B cell (primary cell): Measurements from ENCODE around the gene ERVFRD-1. TPM values are rescaled to one million over a fixed set of nuclear protein-coding genes. Genes with fewer than 3 reads are reported as not detected.

Experiments
- ATAC-seq: fragments of 200-7000 bp; cut with Tn5 transposase; one replicate; pipeline ENCODE4 v1.10.0; 2021; ENCODE audit warnings: low read depth, mild to moderate bottlenecking, moderate number of reproducible peaks, moderate library complexity
- CTCF ChIA-PET: fragments of 350-600 bp; sonication (Branson Sonifier 250); formaldehyde crosslinking; loops from one replicate; lab custom pipeline; 2021; ENCODE audit warnings: antibody characterized with exemption, inconsistent platforms; lab: Charles Lee
- POLR2A ChIA-PET: fragments of 350-600 bp; sonication (Branson Sonifier 250); formaldehyde crosslinking; loops from one replicate; lab custom pipeline; 2021; ENCODE audit warnings: antibody characterized with exemption; lab: Charles Lee
- DNase-seq: peaks from one replicate; pipeline ENCODE4 v3.0.0; 2013
- H2AFZ ChIP-seq: 2 replicates; pipeline ENCODE4 v1.6.1; 2012; ENCODE audit warnings: mild to moderate bottlenecking, low read depth, low read length; ENCODE audit not compliant: insufficient read depth, poor library complexity, severe bottlenecking
- H3K27ac ChIP-seq, 2 donors: 1 replicate in 1 of 2; 2 replicates in 1 of 2; pipeline ENCODE4 v1.5.1; 2012 to 2013; ENCODE audit warnings: low read length in 2 of 2, mild to moderate bottlenecking in 2 of 2, moderate library complexity in 1 of 2
- H3K27me3 ChIP-seq, 4 experiments: fragments of 200-600 bp in 1 of 4; sonication (generic) in 1 of 4; replicated peaks in 1 of 4; 1 replicate in 2 of 4; 2 replicates in 2 of 4; pipeline versions ENCODE4 v1.6.1 to v1.7.0; 2013 to 2016; ENCODE audit warnings: low read length in 3 of 4, mild to moderate bottlenecking in 2 of 4, mixed read lengths in 1 of 4, moderate library complexity in 1 of 4; ENCODE audit not compliant: insufficient read depth in 4 of 4, control insufficient read depth in 3 of 4; ENCODE audit errors: control extremely low read depth in 1 of 4
- H3K36me3 ChIP-seq, 2 experiments: replicated peaks in 1 of 2; 1 replicate in 1 of 2; 2 replicates in 1 of 2; pipeline versions ENCODE4 v1.6.1 to v1.7.1; 2013; ENCODE audit warnings: low read length in 1 of 2; ENCODE audit not compliant: insufficient read depth in 2 of 2, control insufficient read depth in 1 of 2; ENCODE audit errors: control extremely low read depth in 1 of 2, extremely low read depth in 1 of 2
- H3K4me1 ChIP-seq, 2 donors: fragments of 200-600 bp in 1 of 2; sonication (generic) in 1 of 2; 1 replicate in 1 of 2; 2 replicates in 1 of 2; pipeline versions ENCODE4 v1.5.1 to v1.6.1; 2013 to 2017; ENCODE audit warnings: low read length in 2 of 2; ENCODE audit not compliant: control insufficient read depth in 2 of 2, insufficient read depth in 2 of 2
- H3K4me2 ChIP-seq: replicated peaks from 2 replicates; pipeline ENCODE3; 2012; ENCODE audit warnings: mild to moderate bottlenecking, low read depth, low read length; ENCODE audit not compliant: poor library complexity, severe bottlenecking
- H3K4me3 ChIP-seq, 5 experiments: fragments of 200-600 bp in 1 of 5; sonication (generic) in 1 of 5; 1 replicate in 3 of 5; 2 replicates in 2 of 5; pipeline versions ENCODE4 v1.5.1 to v1.7.0; 2011 to 2016; ENCODE audit warnings: low read length in 4 of 5, mild to moderate bottlenecking in 4 of 5, low read depth in 2 of 5, control low read depth in 1 of 5, moderate library complexity in 1 of 5; ENCODE audit not compliant: insufficient read depth in 1 of 5; ENCODE audit errors: control extremely low read depth in 1 of 5, extremely low read depth in 1 of 5
- H3K79me2 ChIP-seq: fragments of 200-600 bp; sonication (generic); one replicate; pipeline ENCODE4 v1.6.0; 2016; ENCODE audit warnings: low read length; ENCODE audit not compliant: control insufficient read depth, insufficient read depth
- H3K9ac ChIP-seq: fragments of 200-600 bp; sonication (generic); 2 replicates; pipeline ENCODE4 v1.6.1; 2017; ENCODE audit warnings: mild to moderate bottlenecking, low read length, moderate library complexity
- H3K9me3 ChIP-seq, 3 donors: one replicate each; pipeline versions ENCODE4 v1.6.1 to v1.7.1; 2013; ENCODE audit warnings: low read length in 2 of 3; ENCODE audit not compliant: control insufficient read depth in 2 of 3, insufficient read depth in 1 of 3; ENCODE audit errors: control extremely low read depth in 1 of 3
- H4K20me1 ChIP-seq: 2 replicates; pipeline ENCODE4 v1.6.0; 2012; ENCODE audit warnings: mild to moderate bottlenecking, low read length; ENCODE audit not compliant: insufficient read depth, control insufficient read depth, poor library complexity, severe bottlenecking
- H3K27ac Mint-ChIP-seq: one replicate; pipeline ENCODE4 v1.8.0; 2021; ENCODE audit warnings: mixed read lengths
- H3K27me3 Mint-ChIP-seq: one replicate; pipeline ENCODE4 v1.8.0; 2021; ENCODE audit warnings: mixed read lengths
- H3K4me1 Mint-ChIP-seq: one replicate; pipeline ENCODE4 v1.8.0; 2021; ENCODE audit warnings: mixed read lengths
- H3K4me3 Mint-ChIP-seq: one replicate; pipeline ENCODE4 v1.8.0; 2021; ENCODE audit warnings: mixed read lengths
- H3K9me3 Mint-ChIP-seq: one replicate; pipeline ENCODE4 v1.8.0; 2022; ENCODE audit warnings: mixed read lengths; ENCODE audit not compliant: insufficient read depth
- EZH2 ChIP-seq: IDR thresholded peaks from 2 replicates; pipeline ENCODE4 v1.6.1; 2012; ENCODE audit warnings: borderline replicate concordance, low read depth, mild to moderate bottlenecking, moderate library complexity, low read length; ENCODE audit not compliant: insufficient read depth, poor library complexity, severe bottlenecking
- WGBS: methylation state at CpG from one replicate; pipeline ENCODE4 v1.1.5; 2013; ENCODE audit warnings: missing lambda C conversion rate; ENCODE audit not compliant: insufficient coverage; 5-methylcytosine and 5-hydroxymethylcytosine counted together
- intact Hi-C: fragments of 100-400 bp; cut with micrococcal nuclease; formaldehyde crosslinking; loops from one replicate; pipeline ENCODE4 v1.10.0; 2022
- polyA minus RNA-seq: library from RNA; depleted of rRNA, polyadenylated mRNA; stranded (reverse); fragments of >200 nt; gene quantifications from 2 replicates; pipeline ENCODE4 v1.2.3, GENCODE V29; 2012
- polyA plus RNA-seq: library from polyadenylated mRNA; depleted of rRNA; stranded (reverse); fragments of >200 nt; gene quantifications from 2 replicates; pipeline ENCODE4 v1.2.3, GENCODE V29; 2012
- total RNA-seq, 2 donors: library from RNA; stranded (reverse); fragments of 120-200 nt in 1 of 2; gene quantifications; 1 replicate in 1 of 2; 2 replicates in 1 of 2; pipeline versions ENCODE4 v1.2.3 to v1.2.4, GENCODE V29; 2013 to 2022
- TF ChIP-seq, protein P1 (sequence below): fragments of 200-600 bp; IDR thresholded peaks from one replicate; pipeline ENCODE4 v1.8.0; 2022; ENCODE audit warnings: antibody characterized with exemption, mild to moderate bottlenecking

Gene ERVFRD-1
- total RNA-seq (not detected in 2 replicates), polyA plus RNA-seq (not detected in 2 replicates), polyA minus RNA-seq (not detected in 2 replicates)
- total RNA-seq (2013) = not detected

- H3K4me1 ChIP-seq = no peaks in the 10 kb centered on the region
- H3K4me2 ChIP-seq = peak within 1 kb of the TSS; percentile 8
- DNase-seq (no peak), ATAC-seq (no peak)
- H3K79me2 ChIP-seq = peaks cover 16% of the 10 kb centered on the region
- WGBS = 86% methylated on average over 14 of the region's 16 CpGs
- peaks cover 14% of the 10 kb centered on the region for H3K4me1 Mint-ChIP-seq
- H3K4me3 Mint-ChIP-seq = no peak within 1 kb of the TSS
- intact Hi-C loops = no loop called here
- no peaks in the 10 kb centered on the region for H3K27me3 Mint-ChIP-seq
- no peaks in the 10 kb centered on the region for H3K9me3 Mint-ChIP-seq
- POLR2A ChIA-PET = no interaction called here
- peak within 1 kb of the TSS in 1 of 5 experiments; percentile 15 for H3K4me3 ChIP-seq
- no peak within 1 kb of the TSS for H3K27ac ChIP-seq
- no peak within 1 kb of the TSS for H3K27ac Mint-ChIP-seq
- no peak for TF ChIP-seq EZH2
- TF ChIP-seq, protein P1, sequence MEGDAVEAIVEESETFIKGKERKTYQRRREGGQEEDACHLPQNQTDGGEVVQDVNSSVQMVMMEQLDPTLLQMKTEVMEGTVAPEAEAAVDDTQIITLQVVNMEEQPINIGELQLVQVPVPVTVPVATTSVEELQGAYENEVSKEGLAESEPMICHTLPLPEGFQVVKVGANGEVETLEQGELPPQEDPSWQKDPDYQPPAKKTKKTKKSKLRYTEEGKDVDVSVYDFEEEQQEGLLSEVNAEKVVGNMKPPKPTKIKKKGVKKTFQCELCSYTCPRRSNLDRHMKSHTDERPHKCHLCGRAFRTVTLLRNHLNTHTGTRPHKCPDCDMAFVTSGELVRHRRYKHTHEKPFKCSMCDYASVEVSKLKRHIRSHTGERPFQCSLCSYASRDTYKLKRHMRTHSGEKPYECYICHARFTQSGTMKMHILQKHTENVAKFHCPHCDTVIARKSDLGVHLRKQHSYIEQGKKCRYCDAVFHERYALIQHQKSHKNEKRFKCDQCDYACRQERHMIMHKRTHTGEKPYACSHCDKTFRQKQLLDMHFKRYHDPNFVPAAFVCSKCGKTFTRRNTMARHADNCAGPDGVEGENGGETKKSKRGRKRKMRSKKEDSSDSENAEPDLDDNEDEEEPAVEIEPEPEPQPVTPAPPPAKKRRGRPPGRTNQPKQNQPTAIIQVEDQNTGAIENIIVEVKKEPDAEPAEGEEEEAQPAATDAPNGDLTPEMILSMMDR = no peak
- H3K36me3 ChIP-seq = no peaks in the 10 kb centered on the region
- H3K9me3 ChIP-seq = no peaks in the 10 kb centered on the region
- peaks cover 15% of the 10 kb centered on the region for H4K20me1 ChIP-seq
- CTCF ChIA-PET = no interaction called here
- H2AFZ ChIP-seq = no peak within 1 kb of the TSS
- no peaks in the 10 kb centered on the region for H3K27me3 ChIP-seq
- no peak within 1 kb of the TSS for H3K9ac ChIP-seq
Measured at GRCh38 chr6:11110921-11111768, at the start of gene ERVFRD-1. Gene ERVFRD-1, minus strand, starts transcription at chr6:11111725. Its CDS starts 6,415 bp downstream, at chr6:11105310.

DNA sequence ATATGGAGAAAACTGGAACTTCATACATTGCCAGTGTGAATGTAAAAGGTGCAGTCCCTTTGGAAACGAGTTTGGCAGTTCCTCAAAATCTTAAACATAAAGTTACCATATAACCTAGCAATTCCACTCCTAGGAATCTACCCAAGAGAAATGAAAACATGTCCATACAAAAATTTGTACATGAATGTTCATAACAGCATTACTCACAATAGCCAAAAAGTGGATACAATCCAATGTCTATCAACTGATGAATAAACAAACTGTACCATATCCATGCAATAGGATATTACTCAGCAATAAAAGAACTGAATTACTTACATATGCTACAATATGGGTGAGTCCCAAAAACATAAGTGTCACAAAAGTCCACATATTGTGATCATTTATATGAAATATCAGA lies 48.7 kb upstream of the ERVFRD-1 start:
- TF ChIP-seq, protein P1 = no peak
- no peak for TF ChIP-seq EZH2
- H3K4me2 ChIP-seq = no peak overlapping the region
- Mint-ChIP-seq H3K27ac (no peak overlapping the region), H3K4me3 (no peak overlapping the region), H3K9me3 (no peaks in the 10 kb centered on the region), H3K27me3 (no peaks in the 10 kb centered on the region), H3K4me1 (no peaks in the 10 kb centered on the region)
- H3K36me3 ChIP-seq = no peaks in the 10 kb centered on the region
- no peak overlapping the region for H3K9ac ChIP-seq
- H3K27me3 ChIP-seq = no peaks in the 10 kb centered on the region
- DNase-seq (no peak), ATAC-seq (no peak)
- H3K4me3 ChIP-seq = no peak overlapping the region
- intact Hi-C loops = no loop called here
- POLR2A ChIA-PET = no interaction called here
- no peak overlapping the region for H2AFZ ChIP-seq
- no peaks in the 10 kb centered on the region for H3K4me1 ChIP-seq
- no peaks in the 10 kb centered on the region for H3K79me2 ChIP-seq
- CTCF ChIA-PET = no interaction called here
- H3K27ac ChIP-seq = no peak overlapping the region
- WGBS = no CpG with 5 or more reads among the region's 1 CpG
- H3K9me3 ChIP-seq = no peaks in the 10 kb centered on the region
- H4K20me1 ChIP-seq = no peaks in the 10 kb centered on the region
